Measurements from ENCODE around the gene L3MBTL2. TPM values are rescaled to one million over a fixed set of nuclear protein-coding genes. Genes with fewer than 3 reads are reported as not detected.

Gene L3MBTL2
- total RNA-seq, 1 experiment from 2014 or later: 33.6 TPM

DNA sequence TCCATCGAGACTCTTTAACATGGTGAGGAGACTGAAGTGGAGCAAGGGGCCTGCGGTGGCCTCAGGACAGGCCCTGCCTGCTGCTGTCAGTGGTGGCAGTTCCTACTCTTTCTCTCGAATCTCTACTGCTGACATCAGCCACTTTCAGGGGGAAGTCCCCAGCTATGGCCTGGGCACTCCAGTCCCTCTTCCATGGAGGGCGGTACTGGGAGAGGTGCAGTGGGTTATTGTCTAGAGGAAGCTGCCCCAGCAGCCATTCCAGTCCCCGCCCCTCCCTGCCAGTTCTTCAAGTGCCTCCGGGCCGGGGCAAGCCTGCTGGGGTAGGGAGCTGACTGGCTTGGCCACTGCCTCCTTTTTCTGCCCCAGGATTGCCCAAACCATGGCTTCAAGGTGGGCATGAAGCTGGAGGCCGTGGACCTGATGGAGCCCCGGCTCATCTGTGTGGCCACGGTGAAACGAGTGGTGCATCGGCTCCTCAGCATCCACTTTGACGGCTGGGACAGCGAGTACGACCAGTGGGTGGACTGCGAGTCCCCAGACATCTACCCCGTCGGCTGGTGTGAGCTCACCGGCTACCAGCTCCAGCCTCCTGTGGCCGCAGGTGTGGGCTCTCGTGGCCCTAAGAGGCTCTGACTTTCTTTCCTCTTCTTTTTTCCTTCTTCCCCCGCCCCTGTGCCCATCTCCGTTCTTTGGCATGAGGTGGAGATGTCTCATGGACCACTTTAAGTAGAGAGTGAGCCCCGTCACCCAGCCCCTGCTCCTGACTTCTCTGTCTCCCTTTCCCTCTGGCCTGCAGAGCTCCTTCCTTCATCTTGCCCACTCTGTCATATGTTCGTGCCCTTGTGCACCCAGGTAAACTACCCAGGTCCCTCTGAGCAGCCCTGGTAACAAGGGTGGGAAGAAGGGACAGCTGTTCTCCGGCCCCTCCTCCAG lies 21.9 kb downstream of the L3MBTL2 start:
- Histone ChIP-seq H4K20me1 (ENCODE audit: control insufficient read depth, insufficient read depth, insufficient read length) (no peaks in the 10 kb centered on the region), H3K4ac (ENCODE audit: low read depth, low read length) (no peak overlapping the region), H3K4me2 (ENCODE audit: insufficient read depth, insufficient read length, low read length) (no peak overlapping the region), H4K91ac (ENCODE audit: insufficient read length, low read depth, low read length) (no peak overlapping the region), H3K79me1 (ENCODE audit: insufficient read depth, low read depth, low read length, poor library complexity, severe bottlenecking) (no peaks in the 10 kb centered on the region), H3K4me1 (ENCODE audit: insufficient read depth, low read length) (no peaks in the 10 kb centered on the region), H3K18ac (ENCODE audit: insufficient read length, low read depth, low read length) (no peak overlapping the region), H3K27me3 (ENCODE audit: insufficient read depth, low read length) (no peaks in the 10 kb centered on the region; the same call in 1 of the 2 replicates), H3K23ac (ENCODE audit: insufficient read length, low read depth, low read length) (no peak overlapping the region), H2BK20ac (ENCODE audit: low read depth, low read length, poor library complexity, severe bottlenecking) (no peak overlapping the region), H2BK5ac (ENCODE audit: insufficient read length, low read length) (no peak overlapping the region), H2BK12ac (ENCODE audit: insufficient read length, low read depth, low read length) (no peak overlapping the region), H3T11ph (ENCODE audit: low read length) (no peak overlapping the region), H4K8ac (replicated peaks; ENCODE audit: insufficient read length, low read depth, low read length) (no peak overlapping the region), H3K23me2 (ENCODE audit: insufficient read length, low read depth, low read length, poor library complexity, severe bottlenecking) (no peaks in the 10 kb centered on the region), H3K9ac (ENCODE audit: extremely low read depth, insufficient read length, low read length) (no peak overlapping the region), H4K5ac (ENCODE audit: insufficient read length, low read depth, low read length) (no peak overlapping the region), H2BK15ac (ENCODE audit: low read depth, low read length) (no peak overlapping the region), H3K27ac (ENCODE audit: insufficient read length, low read depth, low read length) (no peak overlapping the region), H3K9me3 (ENCODE audit: control insufficient read depth, low read depth, low read length) (no peaks in the 10 kb centered on the region), H2AFZ (ENCODE audit: low read length) (no peak overlapping the region), H3K14ac (ENCODE audit: insufficient read depth, low read length) (no peak overlapping the region), H2AK5ac (ENCODE audit: insufficient read length, low read length) (no peak overlapping the region), H3K79me2 (ENCODE audit: insufficient read depth, low read length) (no peaks in the 10 kb centered on the region), H2BK120ac (ENCODE audit: low read depth, low read length, poor library complexity, severe bottlenecking) (no peak overlapping the region), H3K56ac (ENCODE audit: insufficient read length, low read depth, low read length) (no peak overlapping the region)
- WGBS (ENCODE audit: extremely low coverage, insufficient read length, low lambda C conversion rate): no CpG with 5 or more reads among the region's 26 CpGs
- Mint-ChIP-seq H3K4me1 (no peaks in the 10 kb centered on the region), H3K36me3 (ENCODE audit: insufficient read depth in 1 of 3, low read depth in 3 of 3) (peaks cover 12 to 76% (median 49%) of the 10 kb centered on the region in 3 experiments; a peak in 6 of 7 replicates), H3K4me3 (no peak overlapping the region), H3K27me3 (ENCODE audit: low read depth) (no peaks in the 10 kb centered on the region), H3K9me3 (no peaks in the 10 kb centered on the region), H3K27ac (peak overlapping the region in 2 of 3 experiments; percentile 4 to 82; a peak in 3 of 7 replicates)
- TF ChIP-seq, protein P1, sequence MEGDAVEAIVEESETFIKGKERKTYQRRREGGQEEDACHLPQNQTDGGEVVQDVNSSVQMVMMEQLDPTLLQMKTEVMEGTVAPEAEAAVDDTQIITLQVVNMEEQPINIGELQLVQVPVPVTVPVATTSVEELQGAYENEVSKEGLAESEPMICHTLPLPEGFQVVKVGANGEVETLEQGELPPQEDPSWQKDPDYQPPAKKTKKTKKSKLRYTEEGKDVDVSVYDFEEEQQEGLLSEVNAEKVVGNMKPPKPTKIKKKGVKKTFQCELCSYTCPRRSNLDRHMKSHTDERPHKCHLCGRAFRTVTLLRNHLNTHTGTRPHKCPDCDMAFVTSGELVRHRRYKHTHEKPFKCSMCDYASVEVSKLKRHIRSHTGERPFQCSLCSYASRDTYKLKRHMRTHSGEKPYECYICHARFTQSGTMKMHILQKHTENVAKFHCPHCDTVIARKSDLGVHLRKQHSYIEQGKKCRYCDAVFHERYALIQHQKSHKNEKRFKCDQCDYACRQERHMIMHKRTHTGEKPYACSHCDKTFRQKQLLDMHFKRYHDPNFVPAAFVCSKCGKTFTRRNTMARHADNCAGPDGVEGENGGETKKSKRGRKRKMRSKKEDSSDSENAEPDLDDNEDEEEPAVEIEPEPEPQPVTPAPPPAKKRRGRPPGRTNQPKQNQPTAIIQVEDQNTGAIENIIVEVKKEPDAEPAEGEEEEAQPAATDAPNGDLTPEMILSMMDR (conservative IDR thresholded peaks at IDR 0.05): no peak
- no peak for DNase-seq
